HepG2 (cell line): ENCODE measurements around the gene ARHGAP9. TPM values are rescaled to one million over a fixed set of nuclear protein-coding genes. Genes with fewer than 3 reads are reported as not detected.
A peak's percentile ranks its signal among the peaks of the same experiment; 100 is the strongest.

Experiments
- HNRNPL ChIP-seq: fragments of 200-400 bp; formaldehyde crosslinking; IDR thresholded peaks from 2 replicates; pipeline ENCODE4 v1.6.1; 2017; ENCODE audit warnings: mild to moderate bottlenecking, low read depth, low read length
- POLR2A ChIP-seq, 2 experiments: IDR thresholded peaks; 2 replicates each; pipeline ENCODE4 v1.6.1; 2011; ENCODE audit warnings: low read depth in 2 of 2, low read length in 2 of 2, mild to moderate bottlenecking in 1 of 2, moderate library complexity in 1 of 2; ENCODE audit not compliant: insufficient read depth in 1 of 2
- RBFOX2 ChIP-seq: fragments of 200-400 bp; formaldehyde crosslinking; IDR thresholded peaks from 2 replicates; pipeline ENCODE4 v1.6.1; 2017; ENCODE audit warnings: low read depth, mild to moderate bottlenecking, low read length
- REXO4 ChIP-seq: sonication (generic); formaldehyde crosslinking; IDR thresholded peaks from 2 replicates; pipeline ENCODE4 v1.8.0; 2022; ENCODE audit warnings: missing genetic modification reagents, mild to moderate bottlenecking, borderline replicate concordance
- SMYD3 ChIP-seq: sonication (generic); formaldehyde crosslinking; IDR thresholded peaks from 2 replicates; pipeline ENCODE4 v1.8.1; 2023; ENCODE audit warnings: mild to moderate bottlenecking, missing genetic modification reagents
- ZIK1 ChIP-seq: sonication (generic); formaldehyde crosslinking; IDR thresholded peaks from 2 replicates; pipeline ENCODE4 v1.5.0; 2020; ENCODE audit warnings: mild to moderate bottlenecking, low read depth, missing genetic modification reagents, borderline replicate concordance
- ZNF550 ChIP-seq: sonication (generic); formaldehyde crosslinking; IDR thresholded peaks from 2 replicates; pipeline ENCODE4 v1.4.0; 2020; ENCODE audit warnings: mild to moderate bottlenecking, missing genetic modification reagents, borderline replicate concordance
- ZNF605 ChIP-seq: sonication (generic); formaldehyde crosslinking; IDR thresholded peaks from 2 replicates; pipeline ENCODE4 v1.8.0; 2022; ENCODE audit warnings: mild to moderate bottlenecking, missing genetic modification reagents
- polyA plus RNA-seq, 8 experiments: library from polyadenylated mRNA; depleted of rRNA in 3 of 8; stranded (reverse) in 7 of 8; unstranded in 1 of 8; fragments of >200 nt; fragmentation: Illumina TruSeq in 4 of 8; extraction: Trizol in 4 of 8; gene quantifications; 2 replicates each; pipeline versions ENCODE4 v1.2.1 to v1.2.3, GENCODE V29; 2011 to 2016; ENCODE audit warnings: low read depth in 4 of 8, missing spikeins in 1 of 8, mixed read lengths in 1 of 8; ENCODE audit not compliant: insufficient read depth in 1 of 8
- total RNA-seq, 5 experiments: library from RNA; depleted of rRNA; stranded (reverse); fragments of >200 nt; fragmentation: Illumina TruSeq; extraction: Trizol; gene quantifications; 2 replicates each; pipeline ENCODE4 v1.2.3, GENCODE V29; 2016; ENCODE audit warnings: low read depth in 1 of 5
- TF ChIP-seq, protein P1 (sequence below): sonication (generic); formaldehyde crosslinking; IDR thresholded peaks from 2 replicates; pipeline ENCODE4 v1.8.0; 2022; ENCODE audit warnings: low read depth, missing genetic modification reagents
- TF ChIP-seq, protein P2 (sequence below): sonication (generic); formaldehyde crosslinking; IDR thresholded peaks from 2 replicates; pipeline ENCODE4 v1.4.0; 2020; ENCODE audit warnings: missing genetic modification reagents, mild to moderate bottlenecking, borderline replicate concordance
- TF ChIP-seq, protein P3 (sequence below): sonication (generic); formaldehyde crosslinking; IDR thresholded peaks from 2 replicates; pipeline ENCODE4; 2020; ENCODE audit warnings: missing genetic modification reagents, mild to moderate bottlenecking, borderline replicate concordance
- TF ChIP-seq, protein P4 (sequence below): sonication (generic); formaldehyde crosslinking; IDR thresholded peaks from 2 replicates; pipeline ENCODE4 v1.5.0; 2020; ENCODE audit warnings: mild to moderate bottlenecking, missing genetic modification reagents
- TF ChIP-seq, protein P5 (sequence below): IDR thresholded peaks from 2 replicates; pipeline ENCODE4 v1.6.1; 2016; ENCODE audit warnings: low read depth
- TF ChIP-seq, protein P6 (sequence below): sonication (generic); formaldehyde crosslinking; IDR thresholded peaks from 2 replicates; pipeline ENCODE4 v1.4.0; 2020; ENCODE audit warnings: missing genetic modification reagents

ARHGAP9 gene
- total and polyA plus RNA-seq, 2 of the 13 experiments (the other 11 are each of a cell fraction or from before 2014, with no cell fraction given), result 0.18 to 1.2 TPM

DNA sequence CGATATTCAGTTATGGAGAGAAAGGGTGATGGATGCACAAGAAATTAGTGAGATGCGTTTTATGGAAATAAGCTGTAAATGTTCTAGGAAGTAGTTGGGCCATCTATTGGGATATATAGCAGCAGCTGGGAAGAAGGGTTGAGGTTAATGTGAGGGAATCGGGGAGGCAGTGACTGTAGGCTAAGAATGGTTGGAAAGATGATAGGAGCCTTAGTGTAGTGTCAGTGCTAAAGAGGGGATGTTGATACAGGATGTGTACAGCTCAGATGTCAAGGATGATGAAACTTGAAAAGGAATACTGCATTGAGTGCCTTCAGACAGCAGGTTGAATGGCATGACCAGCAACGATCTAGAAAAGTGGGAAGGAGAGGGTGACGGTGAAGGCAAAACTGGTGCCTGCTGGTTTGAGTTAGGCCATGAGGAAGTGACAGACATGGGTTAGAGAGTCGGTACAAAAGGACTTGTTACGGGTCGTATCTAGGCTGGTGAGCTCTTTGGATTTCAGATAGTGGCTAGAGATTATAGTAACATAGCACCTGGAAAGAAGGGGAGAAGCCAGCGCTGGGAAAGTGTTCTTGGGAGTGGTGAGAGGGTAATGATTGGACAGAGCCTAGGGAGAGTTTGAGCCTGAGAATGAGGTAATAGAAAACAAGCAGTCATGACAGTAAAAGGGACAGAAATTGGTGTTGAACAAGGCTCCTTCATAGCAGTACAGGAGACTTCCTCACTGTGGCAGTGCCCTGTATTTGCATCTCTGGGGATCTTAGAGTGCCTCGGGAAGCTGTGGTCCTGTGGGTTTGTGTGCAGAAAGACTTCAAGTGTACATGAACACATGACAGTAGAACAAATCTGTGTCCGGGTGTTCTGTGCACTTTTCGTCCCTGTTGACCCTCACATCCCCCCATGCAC, 17.8 kb upstream of the ARHGAP9 start (continued):
- TF ChIP-seq POLR2A (IDR thresholded peaks at IDR 0.05; ENCODE audit: insufficient read depth in 1 of 2, low read depth in 2 of 2, low read length in 2 of 2) (peak in 1 of 2 experiments; percentile 8; a peak in 1 of 4 replicates), REXO4 (CRISPR knock-in tag) (no peak), ZNF605 (no peak), SMYD3 (CRISPR knock-in tag) (no peak), ZNF550 (CRISPR knock-in tag) (no peak), ZIK1 (CRISPR knock-in tag) (no peak), HNRNPL (no peak), RBFOX2 (peak; percentile 64)
- TF ChIP-seq, protein P1, sequence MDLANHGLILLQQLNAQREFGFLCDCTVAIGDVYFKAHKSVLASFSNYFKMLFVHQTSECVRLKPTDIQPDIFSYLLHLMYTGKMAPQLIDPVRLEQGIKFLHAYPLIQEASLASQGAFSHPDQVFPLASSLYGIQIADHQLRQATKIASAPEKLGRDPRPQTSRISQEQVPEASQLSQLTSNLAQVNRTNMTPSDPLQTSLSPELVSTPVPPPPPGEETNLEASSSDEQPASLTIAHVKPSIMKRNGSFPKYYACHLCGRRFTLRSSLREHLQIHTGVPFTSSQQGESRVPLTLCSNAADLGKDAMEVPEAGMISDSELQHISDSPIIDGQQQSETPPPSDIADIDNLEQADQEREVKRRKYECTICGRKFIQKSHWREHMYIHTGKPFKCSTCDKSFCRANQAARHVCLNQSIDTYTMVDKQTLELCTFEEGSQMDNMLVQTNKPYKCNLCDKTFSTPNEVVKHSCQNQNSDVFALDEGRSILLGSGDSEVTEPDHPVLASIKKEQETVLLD (CRISPR knock-in tag), result no peak
- TF ChIP-seq, protein P2, sequence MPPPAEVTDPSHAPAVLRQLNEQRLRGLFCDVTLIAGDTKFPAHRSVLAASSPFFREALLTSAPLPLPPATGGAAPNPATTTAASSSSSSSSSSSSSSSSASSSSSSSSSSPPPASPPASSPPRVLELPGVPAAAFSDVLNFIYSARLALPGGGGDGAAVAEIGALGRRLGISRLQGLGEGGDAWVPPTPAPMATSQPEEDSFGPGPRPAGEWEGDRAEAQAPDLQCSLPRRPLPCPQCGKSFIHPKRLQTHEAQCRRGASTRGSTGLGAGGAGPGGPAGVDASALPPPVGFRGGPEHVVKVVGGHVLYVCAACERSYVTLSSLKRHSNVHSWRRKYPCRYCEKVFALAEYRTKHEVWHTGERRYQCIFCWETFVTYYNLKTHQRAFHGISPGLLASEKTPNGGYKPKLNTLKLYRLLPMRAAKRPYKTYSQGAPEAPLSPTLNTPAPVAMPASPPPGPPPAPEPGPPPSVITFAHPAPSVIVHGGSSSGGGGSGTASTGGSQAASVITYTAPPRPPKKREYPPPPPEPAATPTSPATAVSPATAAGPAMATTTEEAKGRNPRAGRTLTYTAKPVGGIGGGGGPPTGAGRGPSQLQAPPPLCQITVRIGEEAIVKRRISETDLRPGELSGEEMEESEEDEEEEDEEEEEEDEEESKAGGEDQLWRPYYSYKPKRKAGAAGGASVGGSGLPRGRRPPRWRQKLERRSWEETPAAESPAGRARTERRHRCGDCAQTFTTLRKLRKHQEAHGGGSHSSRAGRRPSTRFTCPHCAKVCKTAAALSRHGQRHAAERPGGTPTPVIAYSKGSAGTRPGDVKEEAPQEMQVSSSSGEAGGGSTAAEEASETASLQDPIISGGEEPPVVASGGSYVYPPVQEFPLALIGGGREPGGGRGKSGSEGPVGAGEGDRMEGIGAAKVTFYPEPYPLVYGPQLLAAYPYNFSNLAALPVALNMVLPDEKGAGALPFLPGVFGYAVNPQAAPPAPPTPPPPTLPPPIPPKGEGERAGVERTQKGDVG (CRISPR knock-in tag), result no peak
- TF ChIP-seq, protein P3, sequence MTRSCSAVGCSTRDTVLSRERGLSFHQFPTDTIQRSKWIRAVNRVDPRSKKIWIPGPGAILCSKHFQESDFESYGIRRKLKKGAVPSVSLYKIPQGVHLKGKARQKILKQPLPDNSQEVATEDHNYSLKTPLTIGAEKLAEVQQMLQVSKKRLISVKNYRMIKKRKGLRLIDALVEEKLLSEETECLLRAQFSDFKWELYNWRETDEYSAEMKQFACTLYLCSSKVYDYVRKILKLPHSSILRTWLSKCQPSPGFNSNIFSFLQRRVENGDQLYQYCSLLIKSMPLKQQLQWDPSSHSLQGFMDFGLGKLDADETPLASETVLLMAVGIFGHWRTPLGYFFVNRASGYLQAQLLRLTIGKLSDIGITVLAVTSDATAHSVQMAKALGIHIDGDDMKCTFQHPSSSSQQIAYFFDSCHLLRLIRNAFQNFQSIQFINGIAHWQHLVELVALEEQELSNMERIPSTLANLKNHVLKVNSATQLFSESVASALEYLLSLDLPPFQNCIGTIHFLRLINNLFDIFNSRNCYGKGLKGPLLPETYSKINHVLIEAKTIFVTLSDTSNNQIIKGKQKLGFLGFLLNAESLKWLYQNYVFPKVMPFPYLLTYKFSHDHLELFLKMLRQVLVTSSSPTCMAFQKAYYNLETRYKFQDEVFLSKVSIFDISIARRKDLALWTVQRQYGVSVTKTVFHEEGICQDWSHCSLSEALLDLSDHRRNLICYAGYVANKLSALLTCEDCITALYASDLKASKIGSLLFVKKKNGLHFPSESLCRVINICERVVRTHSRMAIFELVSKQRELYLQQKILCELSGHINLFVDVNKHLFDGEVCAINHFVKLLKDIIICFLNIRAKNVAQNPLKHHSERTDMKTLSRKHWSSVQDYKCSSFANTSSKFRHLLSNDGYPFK (CRISPR knock-in tag), result no peak
- TF ChIP-seq, protein P4, sequence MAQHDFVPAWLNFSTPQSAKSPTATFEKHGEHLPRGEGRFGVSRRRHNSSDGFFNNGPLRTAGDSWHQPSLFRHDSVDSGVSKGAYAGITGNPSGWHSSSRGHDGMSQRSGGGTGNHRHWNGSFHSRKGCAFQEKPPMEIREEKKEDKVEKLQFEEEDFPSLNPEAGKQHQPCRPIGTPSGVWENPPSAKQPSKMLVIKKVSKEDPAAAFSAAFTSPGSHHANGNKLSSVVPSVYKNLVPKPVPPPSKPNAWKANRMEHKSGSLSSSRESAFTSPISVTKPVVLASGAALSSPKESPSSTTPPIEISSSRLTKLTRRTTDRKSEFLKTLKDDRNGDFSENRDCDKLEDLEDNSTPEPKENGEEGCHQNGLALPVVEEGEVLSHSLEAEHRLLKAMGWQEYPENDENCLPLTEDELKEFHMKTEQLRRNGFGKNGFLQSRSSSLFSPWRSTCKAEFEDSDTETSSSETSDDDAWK, result no peak
- TF ChIP-seq, protein P5, sequence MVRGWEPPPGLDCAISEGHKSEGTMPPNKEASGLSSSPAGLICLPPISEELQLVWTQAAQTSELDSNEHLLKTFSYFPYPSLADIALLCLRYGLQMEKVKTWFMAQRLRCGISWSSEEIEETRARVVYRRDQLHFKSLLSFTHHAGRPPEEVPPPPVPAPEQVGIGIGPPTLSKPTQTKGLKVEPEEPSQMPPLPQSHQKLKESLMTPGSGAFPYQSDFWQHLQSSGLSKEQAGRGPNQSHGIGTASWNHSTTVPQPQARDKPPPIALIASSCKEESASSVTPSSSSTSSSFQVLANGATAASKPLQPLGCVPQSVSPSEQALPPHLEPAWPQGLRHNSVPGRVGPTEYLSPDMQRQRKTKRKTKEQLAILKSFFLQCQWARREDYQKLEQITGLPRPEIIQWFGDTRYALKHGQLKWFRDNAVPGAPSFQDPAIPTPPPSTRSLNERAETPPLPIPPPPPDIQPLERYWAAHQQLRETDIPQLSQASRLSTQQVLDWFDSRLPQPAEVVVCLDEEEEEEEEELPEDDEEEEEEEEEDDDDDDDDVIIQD (CRISPR knock-in tag), result no peak
- TF ChIP-seq, protein P6, sequence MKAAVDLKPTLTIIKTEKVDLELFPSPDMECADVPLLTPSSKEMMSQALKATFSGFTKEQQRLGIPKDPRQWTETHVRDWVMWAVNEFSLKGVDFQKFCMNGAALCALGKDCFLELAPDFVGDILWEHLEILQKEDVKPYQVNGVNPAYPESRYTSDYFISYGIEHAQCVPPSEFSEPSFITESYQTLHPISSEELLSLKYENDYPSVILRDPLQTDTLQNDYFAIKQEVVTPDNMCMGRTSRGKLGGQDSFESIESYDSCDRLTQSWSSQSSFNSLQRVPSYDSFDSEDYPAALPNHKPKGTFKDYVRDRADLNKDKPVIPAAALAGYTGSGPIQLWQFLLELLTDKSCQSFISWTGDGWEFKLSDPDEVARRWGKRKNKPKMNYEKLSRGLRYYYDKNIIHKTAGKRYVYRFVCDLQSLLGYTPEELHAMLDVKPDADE (CRISPR knock-in tag), result no peak
